HCT116 (cell line): ENCODE results near the gene USP24. TPM values are rescaled to one million over a fixed set of nuclear protein-coding genes. Genes with fewer than 3 reads are reported as not detected.

ENCODE experiments used
- ATAC-seq: fragments of 200-7000 bp; cut with Tn5 transposase; 2 replicates; pipeline ENCODE4 v1.9.1; 2020; ENCODE audit warnings: mild to moderate bottlenecking, moderate library complexity
- BruUV-seq: library from RNA; stranded (reverse); fragments of 400-500 nt; replicated peaks from 2 replicates; lab custom pipeline; 2021; lab: Mats Ljungman, UMichigan
- CTCF ChIA-PET: fragments of 300-600 bp; sonication (Branson Sonifier 250); formaldehyde crosslinking; loops from one replicate; lab custom pipeline; 2021; ENCODE audit warnings: antibody characterized with exemption; lab: Charles Lee
- POLR2A ChIA-PET: fragments of 300-600, 350-600 bp; sonication (Branson Sonifier 250); formaldehyde crosslinking; loops from one replicate; lab custom pipeline; 2021; ENCODE audit warnings: antibody characterized with exemption; lab: Charles Lee
- RAD21 ChIA-PET, 2 experiments: fragments of 300-600 bp; sonication (Branson Sonifier 250); formaldehyde crosslinking; loops; one replicate each; lab custom pipeline; 2023; ENCODE audit warnings: low total read pairs in 2 of 2; ENCODE audit not compliant: uncharacterized antibody in 2 of 2, unreplicated experiment in 2 of 2, low non-redundant PET in 1 of 2; lab: Charles Lee
- DNase-seq: peaks from one replicate; pipeline ENCODE4 v3.0.0-alpha.2; 2010; ENCODE audit warnings: low read depth, low spot score
- H2AFZ ChIP-seq: fragments of 200-600 bp; shearing (Covaris generic), sonication (generic); 2 replicates; pipeline ENCODE4 v1.6.1; 2017; ENCODE audit warnings: low read depth, mixed run types, mixed read lengths, antibody characterized with exemption, low read length; ENCODE audit not compliant: poor library complexity, severe bottlenecking
- H3K27ac ChIP-seq: 2 replicates; pipeline ENCODE4 v1.5.1; 2012; ENCODE audit warnings: low read depth, low read length
- H3K27me3 ChIP-seq: fragments of 200-600 bp; sonication (generic); 2 replicates; pipeline ENCODE4 v1.6.1; 2016; ENCODE audit warnings: mixed run types, low read length, mixed read lengths; ENCODE audit not compliant: insufficient read depth
- H3K36me3 ChIP-seq, 2 experiments: fragments of 200-500 bp in 1 of 2; fragments of 200-600 bp in 1 of 2; sonication (Bioruptor generic) in 1 of 2; sonication (generic) in 1 of 2; 2 replicates each; pipeline versions ENCODE4 v1.5.1 to v1.6.1; 2014 to 2016; ENCODE audit warnings: low read length in 2 of 2, inconsistent platforms in 1 of 2, mixed read lengths in 1 of 2, mixed run types in 1 of 2; ENCODE audit not compliant: insufficient read depth in 2 of 2, control insufficient read depth in 1 of 2
- H3K4me1 ChIP-seq, 2 experiments: fragments of 200-600 bp in 1 of 2; sonication (generic) in 1 of 2; 2 replicates each; pipeline versions ENCODE4 v1.5.1 to v1.6.1; 2012 to 2017; ENCODE audit warnings: low read length in 2 of 2, inconsistent platforms in 1 of 2, mild to moderate bottlenecking in 1 of 2, mixed read lengths in 1 of 2, mixed run types in 1 of 2, moderate library complexity in 1 of 2; ENCODE audit not compliant: insufficient read depth in 2 of 2, control insufficient read depth in 1 of 2
- H3K4me2 ChIP-seq: fragments of 200-600 bp; sonication (generic); 2 replicates; pipeline ENCODE4 v1.6.1; 2017; ENCODE audit warnings: mixed run types, low read length, mixed read lengths
- H3K4me3 ChIP-seq, 2 experiments: fragments of 200-600 bp in 1 of 2; sonication (generic) in 1 of 2; replicated peaks in 1 of 2; 2 replicates each; pipeline ENCODE4 v1.5.1; 2011 to 2016; ENCODE audit warnings: low read length in 2 of 2, control low read depth in 1 of 2, low read depth in 1 of 2, mild to moderate bottlenecking in 1 of 2, mixed read lengths in 1 of 2, mixed run types in 1 of 2
- H3K79me2 ChIP-seq: fragments of 200-600 bp; sonication (generic); 2 replicates; pipeline ENCODE4 v1.6.1; 2017; ENCODE audit warnings: mild to moderate bottlenecking, mixed run types, low read length, moderate library complexity, mixed read lengths; ENCODE audit not compliant: insufficient read depth
- H3K9ac ChIP-seq: fragments of 200-600 bp; sonication (generic); 2 replicates; pipeline ENCODE4 v1.6.1; 2016; ENCODE audit warnings: low read length, mixed read lengths
- H3K9me2 ChIP-seq: fragments of 200-600 bp; sonication (generic), shearing (Covaris generic); 2 replicates; pipeline ENCODE4 v1.6.1; 2017; ENCODE audit warnings: mixed run types, mild to moderate bottlenecking, moderate library complexity; ENCODE audit not compliant: insufficient read depth
- H3K9me3 ChIP-seq, 2 experiments: fragments of 200-500 bp in 1 of 2; fragments of 200-600 bp in 1 of 2; sonication (Bioruptor generic) in 1 of 2; sonication (generic) in 1 of 2; 2 replicates each; pipeline ENCODE4 v1.6.1; 2014 to 2017; ENCODE audit warnings: low read length in 2 of 2, mixed read lengths in 2 of 2, inconsistent platforms in 1 of 2, low read depth in 1 of 2, mild to moderate bottlenecking in 1 of 2, mixed run types in 1 of 2, moderate library complexity in 1 of 2; ENCODE audit not compliant: control insufficient read depth in 1 of 2, insufficient read depth in 1 of 2
- H4K20me1 ChIP-seq: fragments of 200-600 bp; sonication (generic), shearing (Covaris generic); 2 replicates; pipeline ENCODE4 v1.6.1; 2017; ENCODE audit warnings: mixed run types, mild to moderate bottlenecking, moderate library complexity; ENCODE audit not compliant: insufficient read depth
- CBX3 ChIP-seq: IDR thresholded peaks from 2 replicates; pipeline ENCODE4 v1.6.1; 2012; ENCODE audit warnings: low read depth
- ELF1 ChIP-seq: IDR thresholded peaks from 2 replicates; pipeline ENCODE4 v1.6.1; 2012; ENCODE audit warnings: low read depth, borderline replicate concordance
- EZH2 ChIP-seq: fragments of 200-600 bp; sonication (generic); IDR thresholded peaks from 2 replicates; pipeline ENCODE4 v1.6.1; 2017; ENCODE audit warnings: antibody characterized with exemption, mixed run types
- FOSL1 ChIP-seq: IDR thresholded peaks from 2 replicates; pipeline ENCODE4 v1.6.1; 2012; ENCODE audit warnings: low read depth
- POLR2A ChIP-seq: IDR thresholded peaks from 2 replicates; pipeline ENCODE4 v1.7.0; 2011; ENCODE audit warnings: borderline replicate concordance; ENCODE audit not compliant: insufficient read depth, insufficient read length; ENCODE audit errors: extremely low read depth
- POLR2AphosphoS5 ChIP-seq: IDR thresholded peaks from 2 replicates; pipeline ENCODE4 v1.6.1; 2011; ENCODE audit warnings: mild to moderate bottlenecking, low read depth, low read length, moderate library complexity
- SIN3A ChIP-seq: IDR thresholded peaks from 2 replicates; pipeline ENCODE4 v1.6.1; 2012; ENCODE audit warnings: low read depth
- YY1 ChIP-seq: IDR thresholded peaks from 2 replicates; pipeline ENCODE4 v1.6.1; 2011; ENCODE audit warnings: low read length, low read depth, moderate library complexity, mild to moderate bottlenecking; ENCODE audit not compliant: insufficient replicate concordance; ENCODE audit errors: extremely low read depth
- ZNF274 ChIP-seq: fragments of 200-500 bp; sonication (Bioruptor generic); IDR thresholded peaks from 2 replicates; pipeline ENCODE4 v1.6.1; 2014; ENCODE audit warnings: mild to moderate bottlenecking, low read depth, low read length, inconsistent platforms
- intact Hi-C: fragments of 100-400 bp; cut with micrococcal nuclease; formaldehyde crosslinking; loops from 2 replicates; pipeline ENCODE4 v1.10.0; 2022
- total RNA-seq: library from RNA; stranded (reverse); gene quantifications from one replicate; pipeline ENCODE4 v1.2.1, GENCODE V29; 2021; ENCODE audit not compliant: unreplicated experiment
- TF ChIP-seq, protein P1 (sequence below): IDR thresholded peaks from 2 replicates; pipeline ENCODE4 v1.6.1; 2011; ENCODE audit warnings: mild to moderate bottlenecking, low read length, moderate library complexity; ENCODE audit not compliant: insufficient replicate concordance; ENCODE audit errors: extremely low read depth
- TF ChIP-seq, protein P2 (sequence below): IDR thresholded peaks from 2 replicates; pipeline ENCODE4 v1.6.1; 2012; ENCODE audit warnings: low read depth
- TF ChIP-seq, protein P3 (sequence below), 3 experiments: fragments of 200-600 bp in 1 of 3; sonication (generic) in 1 of 3; IDR thresholded peaks in 2 of 3; conservative IDR thresholded peaks in 1 of 3; 2 replicates each; pipeline ENCODE4 v1.5.1; 2012 to 2017; ENCODE audit warnings: low read depth in 2 of 3, low read length in 2 of 3, antibody characterized with exemption in 1 of 3, borderline replicate concordance in 1 of 3, control low read depth in 1 of 3, mild to moderate bottlenecking in 1 of 3, mixed read lengths in 1 of 3, mixed run types in 1 of 3, moderate library complexity in 1 of 3; ENCODE audit not compliant: insufficient read depth in 1 of 3
- TF ChIP-seq, protein P4 (sequence below): IDR thresholded peaks from 2 replicates; pipeline ENCODE4 v1.6.1; 2012

Gene USP24
- total RNA-seq, 1 experiment from 2014 or later: 34.2 TPM

DNA sequence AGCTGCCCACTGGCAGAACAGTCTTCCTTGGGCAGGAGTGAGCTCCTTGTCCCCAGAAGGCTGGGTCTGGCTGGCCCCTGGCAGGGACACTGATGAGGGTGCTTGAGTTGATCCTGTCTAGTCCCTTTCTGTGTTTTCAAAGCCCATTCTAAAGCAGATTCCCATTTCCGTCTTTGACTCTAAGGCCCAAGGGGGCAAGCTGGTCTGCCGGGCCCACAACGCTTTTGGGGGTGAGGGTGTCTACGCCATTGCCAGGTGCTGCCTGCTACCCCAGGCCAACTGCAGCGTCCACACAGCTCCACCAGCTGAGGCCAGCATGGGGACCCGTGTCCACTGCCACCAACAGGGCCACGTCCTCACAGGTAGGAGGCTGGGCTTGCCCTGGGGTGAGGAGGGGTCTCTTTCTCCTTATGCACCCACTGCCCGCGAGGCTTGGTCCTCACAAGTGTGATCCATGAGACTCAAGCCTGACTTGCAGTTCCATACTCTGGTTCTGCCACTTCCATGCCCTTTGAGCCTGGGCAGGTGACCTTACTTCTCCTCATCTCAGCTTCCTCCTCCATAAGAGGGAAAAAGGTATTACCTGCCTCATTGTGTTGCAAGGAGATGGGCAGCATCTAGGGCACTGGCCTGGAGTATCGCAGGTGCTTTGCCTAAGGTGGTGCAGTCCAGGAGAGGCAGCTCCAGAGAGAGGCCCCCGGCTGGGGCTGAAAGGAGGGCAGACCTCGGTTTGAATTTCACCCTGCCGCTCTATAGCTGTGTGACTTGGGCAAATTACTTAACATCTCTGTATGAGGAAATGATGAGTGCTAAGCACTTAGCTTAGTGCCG, 155.6 kb downstream of the USP24 start:
- Histone ChIP-seq H3K4me1 (no peaks in the 10 kb centered on the region), H4K20me1 (no peaks in the 10 kb centered on the region), H3K9ac (no peak overlapping the region), H3K4me2 (no peak overlapping the region), H3K27ac (no peak overlapping the region), H3K79me2 (no peaks in the 10 kb centered on the region), H3K9me2 (no peaks in the 10 kb centered on the region), H3K9me3 (no peaks in the 10 kb centered on the region), H2AFZ (no peak overlapping the region), H3K36me3 (peaks cover 0 to 13% of the 10 kb centered on the region in 2 experiments; a peak in 2 of 4 replicates), H3K27me3 (no peaks in the 10 kb centered on the region), H3K4me3 (no peak overlapping the region)
- CTCF ChIA-PET: interaction anchor here (1.0 kb wide), 1 partner anchor 114 kb away, joined by 3 read pairs; no protein-coding TSS in a partner anchor
- BruUV-seq: no TSS peak
- RAD21 ChIA-PET: no interaction called here
- DNase-seq (no peak), ATAC-seq (no peak)
- POLR2A ChIA-PET: no interaction called here
- intact Hi-C loops: no loop called here
- no peak for TF ChIP-seq EZH2
- TF ChIP-seq, protein P1, sequence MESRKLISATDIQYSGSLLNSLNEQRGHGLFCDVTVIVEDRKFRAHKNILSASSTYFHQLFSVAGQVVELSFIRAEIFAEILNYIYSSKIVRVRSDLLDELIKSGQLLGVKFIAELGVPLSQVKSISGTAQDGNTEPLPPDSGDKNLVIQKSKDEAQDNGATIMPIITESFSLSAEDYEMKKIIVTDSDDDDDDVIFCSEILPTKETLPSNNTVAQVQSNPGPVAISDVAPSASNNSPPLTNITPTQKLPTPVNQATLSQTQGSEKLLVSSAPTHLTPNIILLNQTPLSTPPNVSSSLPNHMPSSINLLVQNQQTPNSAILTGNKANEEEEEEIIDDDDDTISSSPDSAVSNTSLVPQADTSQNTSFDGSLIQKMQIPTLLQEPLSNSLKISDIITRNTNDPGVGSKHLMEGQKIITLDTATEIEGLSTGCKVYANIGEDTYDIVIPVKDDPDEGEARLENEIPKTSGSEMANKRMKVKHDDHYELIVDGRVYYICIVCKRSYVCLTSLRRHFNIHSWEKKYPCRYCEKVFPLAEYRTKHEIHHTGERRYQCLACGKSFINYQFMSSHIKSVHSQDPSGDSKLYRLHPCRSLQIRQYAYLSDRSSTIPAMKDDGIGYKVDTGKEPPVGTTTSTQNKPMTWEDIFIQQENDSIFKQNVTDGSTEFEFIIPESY: no peak
- no peak for TF ChIP-seq ELF1
- no peak for TF ChIP-seq CBX3
- no peak for TF ChIP-seq POLR2AphosphoS5
- TF ChIP-seq, protein P2, sequence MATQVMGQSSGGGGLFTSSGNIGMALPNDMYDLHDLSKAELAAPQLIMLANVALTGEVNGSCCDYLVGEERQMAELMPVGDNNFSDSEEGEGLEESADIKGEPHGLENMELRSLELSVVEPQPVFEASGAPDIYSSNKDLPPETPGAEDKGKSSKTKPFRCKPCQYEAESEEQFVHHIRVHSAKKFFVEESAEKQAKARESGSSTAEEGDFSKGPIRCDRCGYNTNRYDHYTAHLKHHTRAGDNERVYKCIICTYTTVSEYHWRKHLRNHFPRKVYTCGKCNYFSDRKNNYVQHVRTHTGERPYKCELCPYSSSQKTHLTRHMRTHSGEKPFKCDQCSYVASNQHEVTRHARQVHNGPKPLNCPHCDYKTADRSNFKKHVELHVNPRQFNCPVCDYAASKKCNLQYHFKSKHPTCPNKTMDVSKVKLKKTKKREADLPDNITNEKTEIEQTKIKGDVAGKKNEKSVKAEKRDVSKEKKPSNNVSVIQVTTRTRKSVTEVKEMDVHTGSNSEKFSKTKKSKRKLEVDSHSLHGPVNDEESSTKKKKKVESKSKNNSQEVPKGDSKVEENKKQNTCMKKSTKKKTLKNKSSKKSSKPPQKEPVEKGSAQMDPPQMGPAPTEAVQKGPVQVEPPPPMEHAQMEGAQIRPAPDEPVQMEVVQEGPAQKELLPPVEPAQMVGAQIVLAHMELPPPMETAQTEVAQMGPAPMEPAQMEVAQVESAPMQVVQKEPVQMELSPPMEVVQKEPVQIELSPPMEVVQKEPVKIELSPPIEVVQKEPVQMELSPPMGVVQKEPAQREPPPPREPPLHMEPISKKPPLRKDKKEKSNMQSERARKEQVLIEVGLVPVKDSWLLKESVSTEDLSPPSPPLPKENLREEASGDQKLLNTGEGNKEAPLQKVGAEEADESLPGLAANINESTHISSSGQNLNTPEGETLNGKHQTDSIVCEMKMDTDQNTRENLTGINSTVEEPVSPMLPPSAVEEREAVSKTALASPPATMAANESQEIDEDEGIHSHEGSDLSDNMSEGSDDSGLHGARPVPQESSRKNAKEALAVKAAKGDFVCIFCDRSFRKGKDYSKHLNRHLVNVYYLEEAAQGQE: no peak
- TF ChIP-seq SIN3A: no peak
- TF ChIP-seq, protein P3, sequence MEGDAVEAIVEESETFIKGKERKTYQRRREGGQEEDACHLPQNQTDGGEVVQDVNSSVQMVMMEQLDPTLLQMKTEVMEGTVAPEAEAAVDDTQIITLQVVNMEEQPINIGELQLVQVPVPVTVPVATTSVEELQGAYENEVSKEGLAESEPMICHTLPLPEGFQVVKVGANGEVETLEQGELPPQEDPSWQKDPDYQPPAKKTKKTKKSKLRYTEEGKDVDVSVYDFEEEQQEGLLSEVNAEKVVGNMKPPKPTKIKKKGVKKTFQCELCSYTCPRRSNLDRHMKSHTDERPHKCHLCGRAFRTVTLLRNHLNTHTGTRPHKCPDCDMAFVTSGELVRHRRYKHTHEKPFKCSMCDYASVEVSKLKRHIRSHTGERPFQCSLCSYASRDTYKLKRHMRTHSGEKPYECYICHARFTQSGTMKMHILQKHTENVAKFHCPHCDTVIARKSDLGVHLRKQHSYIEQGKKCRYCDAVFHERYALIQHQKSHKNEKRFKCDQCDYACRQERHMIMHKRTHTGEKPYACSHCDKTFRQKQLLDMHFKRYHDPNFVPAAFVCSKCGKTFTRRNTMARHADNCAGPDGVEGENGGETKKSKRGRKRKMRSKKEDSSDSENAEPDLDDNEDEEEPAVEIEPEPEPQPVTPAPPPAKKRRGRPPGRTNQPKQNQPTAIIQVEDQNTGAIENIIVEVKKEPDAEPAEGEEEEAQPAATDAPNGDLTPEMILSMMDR (IDR thresholded peaks at IDR 0.05 in 2 of 3, conservative IDR thresholded peaks at IDR 0.05 in 1 of 3; ENCODE audit: borderline replicate concordance in 1 of 3, insufficient read depth in 1 of 3, low read depth in 2 of 3, low read length in 2 of 3): no peak
- TF ChIP-seq ZNF274: no peak
- TF ChIP-seq, protein P4, sequence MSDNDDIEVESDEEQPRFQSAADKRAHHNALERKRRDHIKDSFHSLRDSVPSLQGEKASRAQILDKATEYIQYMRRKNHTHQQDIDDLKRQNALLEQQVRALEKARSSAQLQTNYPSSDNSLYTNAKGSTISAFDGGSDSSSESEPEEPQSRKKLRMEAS: no peak
- no peak for TF ChIP-seq POLR2A
- no peak for TF ChIP-seq YY1
- no peak for TF ChIP-seq FOSL1
